Muscle of arm (tissue), 14 donors: ENCODE measurements around the gene OR1E2. TPM values are rescaled to one million over a fixed set of nuclear protein-coding genes. Genes with fewer than 3 reads are reported as not detected.
"Not testable (repeated sequence)": the region's sequence is repeated elsewhere in the genome, so short reads cannot be mapped to it uniquely, and the experiment has no call there.

ENCODE experiments used
- DNase-seq: peaks from one replicate; pipeline ENCODE4 v3.0.0-alpha.2; 2013
- long read RNA-seq, 11 donors: transcript quantifications; one replicate each; lab custom pipeline, GENCODE V29; 2026
- polyA plus RNA-seq, 12 donors: library from polyadenylated mRNA; unstranded; fragments of 120-200 nt; gene quantifications; one replicate each; pipeline ENCODE4 v1.2.1, GENCODE V29; 2013; ENCODE audit not compliant: insufficient read length in 12 of 12

Gene OR1E2
- not detected for polyA plus RNA-seq
- long read RNA-seq, donor 1, result 0 reads
- long read RNA-seq, donor 2, result 0 reads
- long read RNA-seq, donor 3, result 0 reads
- long read RNA-seq, donor 4, result 0 reads
- long read RNA-seq, donor 5, result 0 reads
- long read RNA-seq, donor 6, result 0 reads
- long read RNA-seq, donor 7, result 0 reads
- long read RNA-seq, donor 8, result 0 reads
- long read RNA-seq, donor 9, result 0 reads
- long read RNA-seq, donor 10, result 0 reads
- long read RNA-seq, donor 11, result 0 reads

- no peak for DNase-seq
These were observed at the start of gene OR1E2 for GRCh38 chr17:3433741-3434140. TSS of gene OR1E2 (minus strand) at chr17:3433841. CDS start at chr17:3433841, 0 bp downstream.

GRCh38 chr17:3482852-3483251, 49.2 kb upstream of the OR1E2 start:
- no peak for DNase-seq

DNA sequence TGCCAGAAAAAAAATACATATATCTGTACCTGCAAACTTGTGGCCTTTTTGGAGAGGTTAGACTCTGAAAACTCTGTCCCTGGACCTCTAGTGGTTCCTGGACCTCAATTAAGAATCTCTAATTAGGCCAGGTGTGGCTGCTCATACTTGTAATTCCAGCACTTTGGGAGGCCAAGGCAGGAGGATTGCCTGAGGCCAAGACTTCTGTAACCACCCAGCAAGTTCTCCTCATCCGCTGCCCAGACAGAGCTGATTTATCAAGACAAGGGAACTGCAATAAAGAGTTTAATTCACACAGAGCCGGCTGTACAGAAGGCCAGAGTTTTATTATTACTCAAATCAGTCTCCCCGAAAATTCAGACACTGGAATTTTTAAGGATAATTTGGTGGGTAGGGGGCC, 46.3 kb upstream of the OR1E2 start:
- no peak for DNase-seq

GRCh38 chr17:3475812-3476610, 42.4 kb upstream of the OR1E2 start, which contains the start of gene ASPA:
TSS of gene ASPA (plus strand) at chr17:3475997. CDS start at chr17:3476160, 163 bp downstream.
- DNase-seq, result peak; percentile 24

- DNase-seq, result peak; percentile 18
These were observed 41.6 kb upstream of the OR1E2 start for GRCh38 chr17:3475251-3475685.

- DNase-seq, result peak; percentile 15
These were observed 40.6 kb upstream of the OR1E2 start for GRCh38 chr17:3474212-3474611.

DNA sequence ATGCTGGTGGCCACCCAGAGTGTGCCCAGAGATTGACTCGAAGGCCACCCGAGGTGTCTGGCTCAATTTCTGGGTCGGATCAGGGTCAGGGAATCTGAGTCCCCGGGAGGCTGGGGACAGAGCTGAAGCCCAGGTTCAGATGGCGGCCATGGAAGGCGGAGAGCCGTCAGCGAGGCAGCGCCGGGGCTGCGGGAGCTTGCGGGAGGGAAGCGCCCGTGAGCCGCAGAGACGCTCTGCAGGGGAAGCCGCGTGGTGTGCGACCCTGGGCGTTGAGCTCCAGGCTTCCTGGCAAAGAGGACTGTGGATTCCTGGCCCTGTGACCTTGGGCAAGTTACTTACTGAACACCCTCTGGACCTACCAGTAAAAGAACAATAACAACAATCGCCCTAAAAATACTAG, 38.5 kb upstream of the OR1E2 start:
- no peak for DNase-seq

- no peak for DNase-seq
These were observed 38.0 kb upstream of the OR1E2 start, which contains the start of gene SPATA22 for GRCh38 chr17:3471599-3471998. TSS of gene SPATA22 (minus strand) at chr17:3471819. CDS start at chr17:3469325, 2,494 bp downstream.

- DNase-seq, result no peak
These were observed 35.9 kb upstream of the OR1E2 start for GRCh38 chr17:3469529-3469928.

DNA sequence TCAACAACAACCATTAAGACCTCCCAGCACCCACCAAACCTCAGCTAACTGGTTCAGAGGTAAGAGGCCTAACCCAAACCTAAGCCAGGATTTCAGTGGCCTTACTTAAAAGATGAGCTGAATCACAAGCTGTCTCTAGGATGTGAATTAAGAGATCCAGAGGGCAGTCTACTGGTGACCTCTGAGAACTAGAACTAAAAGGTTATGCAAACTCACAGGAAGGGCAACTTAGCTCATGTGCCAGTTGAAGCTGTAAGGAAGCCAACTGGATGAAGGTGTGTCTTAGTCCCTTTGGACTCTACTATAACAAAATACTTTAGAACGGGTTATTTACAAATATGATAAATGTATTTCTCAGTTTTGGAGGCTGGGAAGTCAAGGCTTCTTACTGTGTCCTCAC, 32.7 kb upstream of the OR1E2 start:
- not testable (repeated sequence) for DNase-seq

DNA sequence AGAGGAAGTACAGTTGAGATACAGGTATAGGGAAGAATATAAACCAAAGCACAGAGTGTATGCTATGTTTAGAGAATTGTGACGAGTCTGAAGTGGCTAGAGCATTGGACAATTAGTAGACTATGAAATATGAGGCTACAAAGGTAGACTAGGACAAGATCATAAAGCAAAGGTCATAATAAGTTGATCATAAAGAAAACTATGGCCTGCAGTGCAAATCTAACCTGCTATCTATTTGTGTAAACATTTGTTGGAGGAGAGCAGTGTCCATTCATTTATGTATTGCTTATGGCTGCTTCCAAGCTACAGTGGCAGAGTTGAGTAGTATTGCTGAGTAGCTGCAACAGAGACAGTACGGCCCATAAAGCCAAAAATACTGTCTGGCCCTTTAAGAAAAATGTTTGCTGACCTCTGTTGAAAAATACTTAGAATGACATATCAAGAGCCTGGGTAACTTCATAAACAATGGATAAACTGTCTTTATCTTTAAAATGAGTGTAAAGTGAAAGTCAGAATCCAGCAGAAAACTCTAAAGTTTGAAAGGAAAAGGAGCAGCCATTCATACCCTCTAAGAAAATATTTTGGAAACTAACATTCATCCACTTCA, 14.5 kb upstream of the OR1E2 start:
- no peak for DNase-seq

DNA sequence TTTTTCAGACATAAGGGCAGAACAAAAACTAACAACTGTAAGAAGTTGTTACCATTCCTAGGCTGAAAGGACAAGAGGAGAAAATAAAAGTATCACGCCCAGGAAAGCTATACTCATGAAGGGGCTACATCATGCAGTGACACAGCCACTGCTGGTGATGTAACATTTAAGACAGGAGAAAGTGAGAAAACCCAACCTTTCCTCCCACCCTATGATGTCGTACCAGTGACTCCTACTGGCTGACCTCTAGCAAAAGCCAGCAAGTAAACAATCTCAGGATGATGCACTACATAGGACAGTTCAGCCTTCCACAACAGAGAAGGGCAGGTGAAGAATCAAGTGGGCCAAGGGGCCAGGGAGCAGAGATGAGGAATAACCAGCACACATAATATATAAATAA, 14.0 kb upstream of the OR1E2 start:
- DNase-seq, result no peak

GRCh38 chr17:3440451-3440850, 6.8 kb upstream of the OR1E2 start:
- DNase-seq, result no peak

DNA sequence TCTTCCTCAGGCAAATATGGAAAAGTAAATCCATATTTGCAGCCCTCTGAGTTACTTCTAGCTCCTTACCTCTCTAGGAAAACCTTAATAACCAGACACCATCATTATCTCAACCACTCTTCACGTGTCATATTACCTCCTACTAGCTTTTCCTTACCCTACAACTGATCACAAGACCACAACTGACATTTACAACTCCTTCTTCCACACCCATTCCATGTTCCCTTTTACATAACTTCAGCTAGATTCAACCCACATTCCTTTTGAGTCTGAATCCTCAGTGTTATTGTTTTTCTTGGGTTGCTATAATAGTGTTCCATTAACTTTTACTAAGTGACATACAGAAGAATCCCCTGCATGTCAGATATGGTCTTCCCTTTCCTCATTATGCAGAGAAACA, 4.7 kb upstream of the OR1E2 start:
- DNase-seq, result no peak

DNA sequence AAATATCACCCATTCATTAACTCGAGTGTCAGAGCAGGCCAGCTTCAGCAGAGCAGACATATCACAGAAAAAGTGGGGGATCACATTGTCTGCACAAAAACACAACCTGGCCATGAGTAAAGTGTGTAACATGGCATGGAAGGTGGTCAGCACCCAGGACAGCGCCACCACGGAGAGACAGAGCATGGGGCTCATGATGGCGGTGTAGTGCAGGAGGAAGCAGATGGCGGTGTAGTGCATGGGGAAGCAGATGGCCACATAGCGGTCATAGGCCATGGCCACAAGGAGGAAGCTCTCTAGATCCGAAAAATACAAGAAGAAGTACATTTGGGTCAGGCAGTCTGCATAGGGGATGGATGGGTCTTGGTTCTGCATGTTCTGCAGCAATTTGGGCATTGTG, 426 bp downstream of the OR1E2 start:
- not testable (repeated sequence) for DNase-seq

DNA sequence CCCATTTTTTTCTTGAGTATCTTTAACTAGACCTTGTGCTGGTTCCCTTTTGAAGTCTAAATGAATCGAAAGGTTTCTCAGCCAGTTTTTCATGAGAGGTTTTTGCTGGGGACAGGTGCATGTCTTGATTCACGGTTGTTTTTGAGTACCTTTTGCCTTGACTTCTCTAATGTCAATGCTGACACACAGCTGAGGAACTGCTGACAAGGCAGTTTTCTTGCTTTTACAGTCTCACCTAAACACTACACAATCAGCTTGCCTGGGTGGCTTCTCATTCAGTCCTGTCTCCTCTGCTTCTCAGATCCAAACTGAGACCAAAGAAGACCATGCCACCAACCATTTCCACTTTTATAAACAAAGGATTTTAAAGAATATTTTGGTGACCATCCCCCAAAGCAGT, 15.4 kb downstream of the OR1E2 start:
- DNase-seq, result no peak

DNA sequence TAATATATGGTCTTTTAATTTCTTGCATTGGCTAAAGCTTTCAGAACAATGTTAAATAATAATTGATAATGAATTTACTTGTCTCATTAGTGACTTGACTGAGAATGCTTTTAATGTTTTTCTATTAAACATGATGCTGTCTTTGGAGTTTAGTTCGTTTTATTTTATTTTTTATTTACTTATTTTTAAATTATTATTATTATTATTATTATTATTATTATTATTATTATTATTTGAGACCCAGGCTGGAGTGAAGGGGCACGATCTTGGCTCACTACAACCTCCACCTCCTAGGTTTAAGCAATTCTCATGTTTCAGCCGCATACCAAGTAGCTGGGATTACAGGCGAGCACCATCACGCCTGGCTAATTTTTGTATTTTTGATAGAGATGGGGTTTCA, 18.0 kb downstream of the OR1E2 start:
- no peak for DNase-seq

DNA sequence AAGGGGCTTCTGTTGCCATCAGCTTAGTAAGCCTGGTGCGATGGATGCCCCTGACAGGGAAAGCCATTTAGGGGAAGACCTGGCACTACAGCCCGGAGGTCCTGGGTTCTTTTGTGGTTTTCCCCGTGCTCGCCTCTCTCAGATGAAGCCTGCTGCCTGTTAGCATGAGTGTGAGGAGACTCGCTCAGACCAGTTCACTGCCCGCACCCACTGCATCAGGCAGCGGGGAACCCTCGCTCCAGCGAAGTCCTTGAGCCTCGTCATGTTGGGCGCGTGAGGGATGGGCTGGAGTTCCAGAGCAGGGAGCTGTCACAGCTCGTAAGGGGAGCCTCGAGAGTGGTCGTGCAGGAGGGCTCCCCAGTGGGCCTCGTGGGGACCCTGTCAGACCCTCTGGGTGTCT, 21.4 kb downstream of the OR1E2 start:
- DNase-seq, result not testable (repeated sequence)

DNA sequence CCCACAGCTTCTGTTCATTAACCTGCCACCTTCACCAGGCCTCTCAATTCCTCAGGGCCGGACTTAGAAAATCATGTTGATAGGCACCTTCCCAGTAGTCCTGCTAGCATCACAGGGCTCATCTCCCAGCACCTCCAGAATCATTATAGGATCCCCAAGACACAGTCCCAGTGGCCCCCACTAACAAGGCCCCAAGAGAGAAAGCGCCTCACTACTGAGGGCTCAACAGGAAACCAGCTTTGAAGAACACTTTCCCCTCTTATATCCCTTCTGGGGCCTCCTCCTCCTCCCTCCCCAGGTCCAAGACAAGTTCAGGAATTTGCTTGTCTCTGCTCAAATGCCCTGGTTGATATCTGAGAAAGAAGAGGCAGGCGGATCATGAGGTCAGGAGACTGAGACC, 22.6 kb downstream of the OR1E2 start, which contains the start of gene OR3A3:
OR3A3 (plus strand) TSS at position 301 of the 400 bp plus-strand sequence.
- DNase-seq, result no peak

DNA sequence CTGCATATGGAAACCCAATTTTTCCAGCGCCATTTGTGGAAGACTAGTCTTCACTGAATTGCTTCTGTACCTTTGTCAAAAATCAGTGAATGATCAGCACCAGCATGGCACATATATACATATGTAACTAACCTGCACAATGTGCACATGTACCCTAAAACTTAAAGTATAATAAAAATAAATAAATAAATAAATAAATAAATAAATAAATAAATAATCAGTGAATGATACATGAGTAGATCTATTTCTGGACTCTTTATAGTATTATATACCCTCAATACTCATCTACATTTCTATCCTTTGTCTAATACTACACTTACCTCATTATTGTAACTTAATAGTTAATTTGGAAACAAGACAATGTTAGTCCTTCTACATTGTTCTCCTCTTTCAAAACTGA, 29.8 kb downstream of the OR1E2 start:
- not testable (repeated sequence) for DNase-seq

- DNase-seq, result no peak
These were observed 31.9 kb downstream of the OR1E2 start for GRCh38 chr17:3401786-3402185.

DNA sequence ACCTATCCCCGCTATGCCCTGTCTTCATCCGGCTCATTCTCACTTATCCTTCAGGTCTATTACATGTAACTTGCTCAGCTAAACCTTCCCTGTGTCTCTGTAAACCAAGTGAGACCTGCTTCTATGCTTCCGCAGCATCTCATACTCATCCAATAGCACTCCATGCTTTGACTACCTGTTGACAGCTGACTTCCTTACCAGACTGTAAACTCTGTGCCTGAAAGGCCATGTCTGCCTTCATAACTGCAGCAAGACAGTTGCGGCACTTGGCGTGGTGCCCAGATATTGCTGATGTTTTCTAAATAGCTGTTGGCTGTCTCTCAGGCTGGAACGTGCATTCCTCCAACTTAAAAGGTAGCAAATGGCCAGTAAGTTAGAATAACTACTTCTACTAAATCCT, 33.6 kb downstream of the OR1E2 start:
- DNase-seq, result peak; percentile 1

DNA sequence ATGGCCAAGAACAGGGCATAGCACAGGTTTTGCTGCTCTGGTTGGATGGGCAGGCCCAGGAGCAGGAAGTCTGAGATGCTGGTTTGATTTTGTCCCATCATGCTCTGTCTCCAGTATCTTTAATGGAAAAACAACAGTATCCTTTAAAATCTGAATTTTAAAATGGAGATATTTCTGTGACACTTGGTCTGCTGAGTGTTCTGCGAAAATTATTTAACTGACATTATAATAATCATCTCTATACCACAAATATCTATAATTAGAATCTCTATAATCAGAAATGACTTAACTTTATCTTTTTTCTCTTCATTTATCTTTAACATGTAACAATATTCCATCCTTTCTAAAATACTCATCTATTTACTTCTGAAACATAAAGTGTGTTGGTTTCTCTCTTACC, 35.3 kb downstream of the OR1E2 start, which contains the start of gene OR1E1:
OR1E1 (minus strand) TSS at position 101 of the 400 bp plus-strand sequence; CDS start at position 101, 0 bp downstream.
- DNase-seq, result no peak
